PFSK-1 (cell line): ENCODE measurements around the gene NEURL4.

Experiments used
- FOXP2 ChIP-seq: optimal IDR thresholded peaks from 2 replicates; pipeline ENCODE3; 2011; ENCODE audit warnings: borderline replicate concordance, control low read depth, inconsistent platforms; ENCODE audit not compliant: insufficient read depth; ENCODE audit errors: extremely low read length, extremely low read depth
- POLR2AphosphoS5 ChIP-seq: IDR thresholded peaks from 2 replicates; pipeline ENCODE4 v1.6.1; 2012; ENCODE audit warnings: low read depth, mild to moderate bottlenecking, control low read depth, low read length, moderate library complexity
- SIN3A ChIP-seq: IDR thresholded peaks from 2 replicates; pipeline ENCODE4 v1.6.1; 2012; ENCODE audit warnings: mild to moderate bottlenecking, low read length, moderate library complexity, borderline replicate concordance; ENCODE audit not compliant: insufficient read depth
- TAF1 ChIP-seq: IDR thresholded peaks from 2 replicates; pipeline ENCODE4 v1.6.1; 2012; ENCODE audit warnings: low read length, control low read depth, borderline replicate concordance; ENCODE audit not compliant: insufficient read depth
- TF ChIP-seq, protein P1 (sequence below), 2 experiments: IDR thresholded peaks; 2 replicates each; pipeline versions ENCODE4 v1.6.1 to v1.8.0; 2011 to 2012; ENCODE audit warnings: low read depth in 2 of 2, low read length in 2 of 2, control low read depth in 1 of 2, inconsistent platforms in 1 of 2, mild to moderate bottlenecking in 1 of 2, moderate library complexity in 1 of 2; ENCODE audit not compliant: insufficient read depth in 1 of 2

DNA sequence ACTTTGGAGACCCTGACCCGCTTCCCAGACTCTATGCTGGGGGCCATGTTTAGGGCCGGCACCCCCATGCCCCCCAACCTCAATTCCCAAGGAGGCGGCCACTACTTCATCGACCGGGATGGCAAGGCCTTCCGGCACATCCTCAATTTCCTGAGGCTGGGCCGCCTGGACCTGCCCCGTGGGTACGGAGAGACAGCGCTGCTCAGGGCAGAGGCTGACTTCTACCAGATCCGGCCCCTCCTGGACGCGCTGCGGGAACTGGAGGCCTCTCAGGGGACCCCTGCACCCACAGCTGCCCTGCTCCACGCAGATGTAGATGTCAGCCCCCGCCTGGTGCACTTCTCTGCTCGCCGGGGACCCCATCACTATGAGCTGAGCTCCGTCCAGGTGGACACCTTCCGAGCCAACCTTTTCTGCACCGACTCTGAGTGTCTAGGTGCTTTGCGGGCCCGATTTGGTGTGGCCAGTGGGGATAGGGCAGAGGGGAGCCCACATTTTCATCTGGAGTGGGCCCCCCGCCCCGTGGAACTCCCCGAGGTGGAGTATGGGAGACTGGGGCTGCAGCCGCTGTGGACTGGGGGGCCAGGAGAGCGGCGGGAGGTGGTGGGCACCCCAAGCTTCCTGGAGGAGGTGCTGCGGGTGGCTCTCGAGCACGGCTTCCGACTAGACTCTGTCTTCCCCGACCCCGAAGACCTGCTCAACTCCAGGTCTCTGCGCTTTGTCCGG is 23.9 kb upstream of the NEURL4 start:
- TF ChIP-seq POLR2AphosphoS5 = no peak
- no peak for TF ChIP-seq TAF1
- TF ChIP-seq, protein P1, sequence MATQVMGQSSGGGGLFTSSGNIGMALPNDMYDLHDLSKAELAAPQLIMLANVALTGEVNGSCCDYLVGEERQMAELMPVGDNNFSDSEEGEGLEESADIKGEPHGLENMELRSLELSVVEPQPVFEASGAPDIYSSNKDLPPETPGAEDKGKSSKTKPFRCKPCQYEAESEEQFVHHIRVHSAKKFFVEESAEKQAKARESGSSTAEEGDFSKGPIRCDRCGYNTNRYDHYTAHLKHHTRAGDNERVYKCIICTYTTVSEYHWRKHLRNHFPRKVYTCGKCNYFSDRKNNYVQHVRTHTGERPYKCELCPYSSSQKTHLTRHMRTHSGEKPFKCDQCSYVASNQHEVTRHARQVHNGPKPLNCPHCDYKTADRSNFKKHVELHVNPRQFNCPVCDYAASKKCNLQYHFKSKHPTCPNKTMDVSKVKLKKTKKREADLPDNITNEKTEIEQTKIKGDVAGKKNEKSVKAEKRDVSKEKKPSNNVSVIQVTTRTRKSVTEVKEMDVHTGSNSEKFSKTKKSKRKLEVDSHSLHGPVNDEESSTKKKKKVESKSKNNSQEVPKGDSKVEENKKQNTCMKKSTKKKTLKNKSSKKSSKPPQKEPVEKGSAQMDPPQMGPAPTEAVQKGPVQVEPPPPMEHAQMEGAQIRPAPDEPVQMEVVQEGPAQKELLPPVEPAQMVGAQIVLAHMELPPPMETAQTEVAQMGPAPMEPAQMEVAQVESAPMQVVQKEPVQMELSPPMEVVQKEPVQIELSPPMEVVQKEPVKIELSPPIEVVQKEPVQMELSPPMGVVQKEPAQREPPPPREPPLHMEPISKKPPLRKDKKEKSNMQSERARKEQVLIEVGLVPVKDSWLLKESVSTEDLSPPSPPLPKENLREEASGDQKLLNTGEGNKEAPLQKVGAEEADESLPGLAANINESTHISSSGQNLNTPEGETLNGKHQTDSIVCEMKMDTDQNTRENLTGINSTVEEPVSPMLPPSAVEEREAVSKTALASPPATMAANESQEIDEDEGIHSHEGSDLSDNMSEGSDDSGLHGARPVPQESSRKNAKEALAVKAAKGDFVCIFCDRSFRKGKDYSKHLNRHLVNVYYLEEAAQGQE (IDR thresholded peaks at IDR 0.05; ENCODE audit: insufficient read depth in 1 of 2, low read depth in 2 of 2, low read length in 2 of 2) = no peak
- TF ChIP-seq SIN3A = no peak
- TF ChIP-seq FOXP2 = no peak
